Mammary epithelial cell (primary cell): Measurements from ENCODE around the gene LAMA1.

Experiments
- CTCF ChIP-seq, 2 donors: IDR thresholded peaks in 1 of 2; conservative IDR thresholded peaks in 1 of 2; 2 replicates each; pipeline ENCODE4 v1.5.1; 2011 to 2012; ENCODE audit warnings: inconsistent platforms in 2 of 2, low read length in 2 of 2, mild to moderate bottlenecking in 2 of 2, control low read depth in 1 of 2, low read depth in 1 of 2; ENCODE audit not compliant: insufficient read depth in 1 of 2; ENCODE audit errors: extremely low read depth in 1 of 2
- EZH2 ChIP-seq: IDR thresholded peaks from 2 replicates; pipeline ENCODE4 v1.6.1; 2012; ENCODE audit warnings: low read length, inconsistent platforms, borderline replicate concordance

GRCh38 chr18:6921571-6921970, 196.0 kb downstream of the LAMA1 start:
- TF ChIP-seq CTCF (conservative IDR thresholded peaks at IDR 0.05 in 1 of 2, IDR thresholded peaks at IDR 0.05 in 1 of 2; ENCODE audit: extremely low read depth in 1 of 2, insufficient read depth in 1 of 2, low read depth in 1 of 2, low read length in 2 of 2) (no peak), EZH2 (no peak)
